ENCODE measurements around the gene CD84. TPM values are rescaled to one million over a fixed set of nuclear protein-coding genes. Genes with fewer than 3 reads are reported as not detected.

CD84 gene, protein sequence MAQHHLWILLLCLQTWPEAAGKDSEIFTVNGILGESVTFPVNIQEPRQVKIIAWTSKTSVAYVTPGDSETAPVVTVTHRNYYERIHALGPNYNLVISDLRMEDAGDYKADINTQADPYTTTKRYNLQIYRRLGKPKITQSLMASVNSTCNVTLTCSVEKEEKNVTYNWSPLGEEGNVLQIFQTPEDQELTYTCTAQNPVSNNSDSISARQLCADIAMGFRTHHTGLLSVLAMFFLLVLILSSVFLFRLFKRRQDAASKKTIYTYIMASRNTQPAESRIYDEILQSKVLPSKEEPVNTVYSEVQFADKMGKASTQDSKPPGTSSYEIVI
- not detected in 2 replicates for total RNA-seq

DNA sequence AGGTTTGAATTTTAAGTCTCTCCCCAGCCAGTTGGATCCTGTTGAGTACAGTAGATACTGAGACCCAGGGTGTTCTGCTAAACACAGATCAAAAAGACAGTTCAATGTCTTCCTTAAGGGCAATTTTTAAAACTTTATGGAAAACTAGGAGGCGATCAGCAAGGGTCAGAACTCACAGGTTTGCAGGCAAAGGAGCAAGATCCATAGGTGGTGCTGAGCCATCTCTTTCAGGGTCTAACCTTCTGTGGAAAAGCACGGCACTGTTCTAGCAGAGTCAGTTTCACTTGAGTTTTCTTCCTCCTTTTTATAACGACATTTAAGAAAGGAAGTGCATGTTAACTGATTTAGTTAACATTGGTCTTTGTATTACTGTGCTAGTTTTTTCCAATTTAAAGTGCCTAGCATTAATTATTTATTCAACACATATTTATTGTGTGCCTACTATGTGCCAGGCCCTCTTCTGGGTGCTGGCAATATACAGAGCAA lies at the start of gene CD84:
Gene CD84, minus strand, starts transcription at position 281 of the 486 bp plus-strand sequence. Its CDS starts 59 bp downstream, at position 222.

DNA sequence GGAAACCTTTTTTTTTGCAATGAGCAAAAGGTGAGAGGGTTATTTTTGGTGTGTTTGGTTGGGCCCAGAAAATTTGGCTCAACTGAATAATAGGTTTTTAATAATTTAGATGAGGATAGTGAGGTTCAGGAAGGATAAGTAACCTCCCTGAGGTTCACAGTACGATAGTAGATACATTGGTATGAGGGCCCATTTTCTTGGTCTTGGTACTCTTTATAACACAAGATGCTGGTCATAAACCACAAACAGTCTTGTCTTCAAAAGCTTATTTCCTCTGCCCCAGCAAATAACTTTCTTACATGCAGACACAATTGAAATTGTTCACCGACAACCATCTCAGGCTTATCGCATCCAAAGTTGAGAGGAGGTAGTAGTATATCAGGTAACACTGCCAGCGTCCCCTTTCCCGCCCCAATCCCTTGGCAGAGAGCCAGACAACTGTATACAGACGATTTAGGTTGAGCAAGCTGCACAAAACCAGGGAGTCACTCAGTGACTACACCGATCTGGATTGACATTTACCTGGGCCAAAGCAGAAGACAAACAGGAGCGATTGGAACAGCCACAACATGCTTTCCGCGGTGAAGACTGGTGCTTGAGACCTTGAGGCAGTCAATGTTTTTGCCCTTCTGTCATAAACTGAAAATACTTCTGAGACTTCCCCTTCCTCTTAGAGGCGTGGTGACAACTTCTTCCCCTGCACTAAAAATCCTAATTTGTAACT lies 56.5 kb downstream of the CD84 start, which contains the start of gene SLAMF6:
Gene SLAMF6, minus strand, starts transcription at position 634 of the 724 bp plus-strand sequence. Its CDS starts 63 bp downstream, at position 571.

Other genes with a start within 250 kb of the CD84 start
- 87.0 and 170 TPM in 2 replicates for gene COPA, start 236.2 kb downstream of the CD84 start, total RNA-seq
- 62.4 and 93.0 TPM in 2 replicates for gene NCSTN, start 236.1 kb downstream of the CD84 start, total RNA-seq
- not detected in 2 replicates for gene NHLH1, start 212.4 kb downstream of the CD84 start, total RNA-seq
- 6.6 and 8.4 TPM in 2 replicates for gene VANGL2, start 178.9 kb downstream of the CD84 start, total RNA-seq
- not detected in 2 replicates for gene SLAMF6, start 56.2 kb downstream of the CD84 start, total RNA-seq
- not detected in 2 replicates for gene SLAMF1, start 67.5 kb upstream of the CD84 start, total RNA-seq
- gene CD48, start 132.3 kb upstream of the CD84 start, total RNA-seq = not detected in 2 replicates
- 1.9 and 3.4 TPM in 2 replicates for gene SLAMF7, start 159.8 kb upstream of the CD84 start, total RNA-seq
- gene LY9, start 216.7 kb upstream of the CD84 start, total RNA-seq = 0.96 TPM in 1 of 2 replicates, not detected in the other